Loucy (cell line): ENCODE data around the gene OR4L1.

Source experiments
- H2AFZ ChIP-seq: fragments of 200-600 bp; sonication (generic); 2 replicates; pipeline ENCODE4 v1.6.0; 2016; ENCODE audit warnings: antibody characterized with exemption, mild to moderate bottlenecking, low read length, moderate library complexity
- H3F3A ChIP-seq: fragments of 200-600 bp; 2 replicates; pipeline ENCODE4 v1.6.0; 2016; ENCODE audit warnings: antibody characterized with exemption, low read depth, mild to moderate bottlenecking
- H3K27me3 ChIP-seq: fragments of 200-600 bp; sonication (generic); 2 replicates; pipeline ENCODE4 v1.6.1; 2014; ENCODE audit warnings: low read length, mild to moderate bottlenecking; ENCODE audit not compliant: insufficient read depth, poor library complexity, severe bottlenecking
- H3K36me3 ChIP-seq: fragments of 200-600 bp; sonication (generic); 2 replicates; pipeline ENCODE4 v1.6.1; 2016; ENCODE audit warnings: low read length; ENCODE audit not compliant: insufficient read depth
- H3K4me1 ChIP-seq: fragments of 200-600 bp; sonication (generic); 2 replicates; pipeline ENCODE4 v1.5.1; 2014; ENCODE audit warnings: low read length, mild to moderate bottlenecking; ENCODE audit not compliant: insufficient read depth, poor library complexity, severe bottlenecking
- H3K4me2 ChIP-seq: fragments of 200-600 bp; sonication (generic); 2 replicates; pipeline ENCODE4 v1.6.0; 2014; ENCODE audit warnings: antibody characterized with exemption, low read length, low read depth, mild to moderate bottlenecking; ENCODE audit not compliant: poor library complexity, severe bottlenecking
- H3K4me3 ChIP-seq: fragments of 200-600 bp; sonication (generic); 2 replicates; pipeline ENCODE4 v1.5.1; 2014; ENCODE audit warnings: low read length, mild to moderate bottlenecking, mixed read lengths; ENCODE audit not compliant: poor library complexity, severe bottlenecking
- H3K79me2 ChIP-seq: fragments of 200-600 bp; sonication (generic); 2 replicates; pipeline ENCODE4 v1.6.1; 2014; ENCODE audit warnings: low read length; ENCODE audit not compliant: insufficient read depth
- H3K9ac ChIP-seq: fragments of 200-600 bp; sonication (generic); 2 replicates; pipeline ENCODE4 v1.6.0; 2014; ENCODE audit warnings: mild to moderate bottlenecking, low read depth, low read length, moderate library complexity; ENCODE audit not compliant: poor library complexity, severe bottlenecking
- H3K9me2 ChIP-seq: fragments of 200-600 bp; sonication (generic); replicated peaks from 2 replicates; pipeline ENCODE4 v1.6.1; 2016; ENCODE audit warnings: low read depth, low read length, mixed read lengths
- H3K9me3 ChIP-seq: fragments of 200-600 bp; sonication (generic); 2 replicates; pipeline ENCODE4 v1.6.1; 2014; ENCODE audit warnings: mild to moderate bottlenecking, antibody characterized with exemption, low read length, low read depth; ENCODE audit not compliant: insufficient read depth
- H4K20me1 ChIP-seq: fragments of 200-600 bp; sonication (generic); 2 replicates; pipeline ENCODE4 v1.6.0; 2014; ENCODE audit warnings: antibody characterized with exemption, low read length, mild to moderate bottlenecking; ENCODE audit not compliant: insufficient read depth, poor library complexity, severe bottlenecking
- CTCF ChIP-seq: fragments of 200-600 bp; sonication (generic); conservative IDR thresholded peaks from 2 replicates; pipeline ENCODE4 v1.5.1; 2014; ENCODE audit warnings: mild to moderate bottlenecking, antibody characterized with exemption, low read length
- EZH2phosphoT487 ChIP-seq: fragments of 200-600 bp; IDR thresholded peaks from 2 replicates; pipeline ENCODE4 v1.6.1; 2018; ENCODE audit warnings: antibody characterized with exemption, mild to moderate bottlenecking, moderate library complexity, borderline replicate concordance

The OR4L1 gene

DNA sequence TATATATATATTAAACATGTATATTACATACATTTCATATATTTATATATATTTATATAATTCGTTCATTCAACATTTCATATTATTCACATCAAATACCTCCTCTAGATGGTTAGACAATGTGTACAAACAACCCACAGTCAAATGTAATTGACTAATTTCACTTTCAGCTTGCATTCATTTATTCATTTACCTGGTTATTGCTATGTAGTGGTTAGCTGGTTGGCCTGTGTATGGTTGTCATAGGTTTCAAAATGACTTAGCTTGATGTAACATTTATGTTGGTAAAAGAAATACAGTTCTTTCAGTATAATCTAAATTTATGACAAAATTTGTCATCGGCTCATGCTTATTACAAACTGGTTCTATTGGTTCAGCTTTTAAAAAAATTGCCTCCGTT, 24.4 kb upstream of the OR4L1 start:
- TF ChIP-seq CTCF (no peak), EZH2phosphoT487 (no peak)
- no peak overlapping the region for H2AFZ ChIP-seq
- no peaks in the 10 kb centered on the region for H4K20me1 ChIP-seq
- no peaks in the 10 kb centered on the region for H3K36me3 ChIP-seq
- H3K9ac ChIP-seq: no peak overlapping the region
- no peaks in the 10 kb centered on the region for H3K4me1 ChIP-seq
- H3K4me3 ChIP-seq: no peak overlapping the region
- H3K4me2 ChIP-seq: no peak overlapping the region
- no peaks in the 10 kb centered on the region for H3K9me2 ChIP-seq
- H3K27me3 ChIP-seq: no peaks in the 10 kb centered on the region
- H3K9me3 ChIP-seq: no peaks in the 10 kb centered on the region
- H3F3A ChIP-seq: no peaks in the 10 kb centered on the region
- H3K79me2 ChIP-seq: no peaks in the 10 kb centered on the region

DNA sequence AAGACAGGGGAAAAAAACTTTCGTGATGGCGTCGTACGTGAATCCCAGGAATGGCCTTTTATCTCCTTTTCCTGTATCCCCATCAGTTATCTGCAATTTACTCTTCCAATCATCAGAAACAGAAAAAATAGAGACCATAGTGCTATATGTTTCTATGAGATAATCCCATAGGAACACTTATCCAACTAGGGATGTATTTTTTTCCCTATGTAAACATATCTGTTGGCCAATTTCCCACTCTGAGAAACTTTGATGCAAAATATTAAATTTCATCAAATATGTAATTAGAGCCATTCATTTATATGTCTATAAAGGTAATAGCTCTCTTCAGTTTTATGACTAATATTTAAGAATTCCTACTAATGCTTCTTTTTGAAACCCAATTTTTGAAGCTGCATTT, 23.9 kb upstream of the OR4L1 start, which contains the start of gene OR4K13:
Gene OR4K13, minus strand, starts transcription at position 101 of the 400 bp plus-strand sequence. CDS start 1,280 bp downstream, outside the sequence.
- Histone ChIP-seq H3K36me3 (no peaks in the 10 kb centered on the region), H3K9me2 (no peaks in the 10 kb centered on the region), H3K27me3 (no peaks in the 10 kb centered on the region), H2AFZ (no peak within 1 kb of the TSS), H3K4me1 (no peaks in the 10 kb centered on the region), H3K79me2 (no peaks in the 10 kb centered on the region), H3K4me2 (no peak within 1 kb of the TSS), H3F3A (no peaks in the 10 kb centered on the region), H4K20me1 (no peaks in the 10 kb centered on the region), H3K9ac (no peak within 1 kb of the TSS), H3K4me3 (no peak within 1 kb of the TSS), H3K9me3 (no peaks in the 10 kb centered on the region)
- TF ChIP-seq CTCF (no peak), EZH2phosphoT487 (no peak)

DNA sequence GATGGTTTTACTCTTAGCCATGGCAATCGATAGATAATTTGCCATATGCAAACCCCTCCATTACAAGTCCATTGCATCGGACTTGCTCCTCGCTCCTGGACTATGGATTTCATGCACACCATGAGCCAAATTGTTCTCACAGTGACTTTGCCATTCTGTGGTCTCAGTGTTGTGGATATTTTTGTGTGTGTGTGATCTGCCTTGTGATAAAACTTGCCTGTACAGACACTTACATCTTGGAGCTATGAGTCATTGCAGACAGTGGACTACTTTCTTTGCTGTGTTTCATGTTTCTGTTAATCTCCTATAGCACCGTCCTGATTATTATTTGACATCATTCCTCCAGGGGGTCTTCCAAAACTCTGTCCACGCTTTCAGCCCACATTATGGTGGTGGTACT, 15.6 kb upstream of the OR4L1 start:
- Histone ChIP-seq H3K36me3 (no peaks in the 10 kb centered on the region), H3K27me3 (no peaks in the 10 kb centered on the region), H3K9me2 (no peaks in the 10 kb centered on the region), H3K4me3 (no peak overlapping the region), H3K4me2 (no peak overlapping the region), H3K9ac (no peak overlapping the region), H4K20me1 (no peaks in the 10 kb centered on the region), H3F3A (no peaks in the 10 kb centered on the region), H3K79me2 (no peaks in the 10 kb centered on the region), H3K9me3 (no peaks in the 10 kb centered on the region), H2AFZ (no peak overlapping the region), H3K4me1 (no peaks in the 10 kb centered on the region)
- no peak for TF ChIP-seq EZH2phosphoT487
- TF ChIP-seq CTCF: no peak
